HL-60 (cell line): ENCODE data around the gene PPP1R9B.

Experiments
- POLR2AphosphoS5 ChIP-seq: IDR thresholded peaks from 2 replicates; pipeline ENCODE4 v1.6.1; 2012; ENCODE audit warnings: low read depth
- TF ChIP-seq, protein P1 (sequence below): IDR thresholded peaks from one replicate; pipeline ENCODE4 v1.5.1; 2011; ENCODE audit warnings: low read length, control low read depth, inconsistent platforms; ENCODE audit not compliant: insufficient read depth
- TF ChIP-seq, protein P2 (sequence below): IDR thresholded peaks from 2 replicates; pipeline ENCODE4 v1.6.1; 2012; ENCODE audit warnings: low read depth; ENCODE audit not compliant: insufficient replicate concordance

DNA sequence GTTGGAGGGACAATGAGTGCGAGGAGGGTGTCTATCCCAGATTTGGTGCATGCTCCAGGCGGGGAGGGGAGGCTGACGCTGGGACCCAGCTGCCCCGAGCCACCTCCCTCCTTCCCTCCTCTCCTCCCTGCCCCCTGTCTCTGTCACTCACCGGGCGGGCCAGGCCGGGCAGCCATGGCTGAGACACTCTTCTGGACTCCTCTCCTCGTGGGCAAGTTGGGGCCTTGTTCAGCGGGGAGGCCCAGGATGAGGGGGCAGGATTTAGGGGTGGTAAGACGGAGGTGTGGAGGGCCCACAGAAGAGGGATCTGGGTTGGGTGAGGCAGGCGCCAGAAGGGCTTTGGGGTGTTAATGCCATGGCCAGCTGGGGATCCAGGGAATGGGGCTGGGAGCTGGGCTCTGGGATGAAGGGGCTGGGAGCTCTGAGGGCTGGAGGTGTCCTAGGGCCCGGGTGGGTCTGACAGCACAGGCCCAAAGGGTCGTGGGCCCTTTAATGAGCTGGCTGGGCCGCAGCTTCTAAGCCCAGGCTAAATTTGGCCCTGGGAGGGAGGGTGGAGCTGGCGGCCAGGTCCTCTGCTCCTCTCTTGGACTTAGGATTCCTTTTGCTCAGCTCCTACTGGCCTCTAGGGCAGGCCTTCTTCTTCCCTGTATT is 15.5 kb upstream of the PPP1R9B start, which contains the start of gene SGCA:
- TF ChIP-seq POLR2AphosphoS5 = no peak
- TF ChIP-seq, protein P1, sequence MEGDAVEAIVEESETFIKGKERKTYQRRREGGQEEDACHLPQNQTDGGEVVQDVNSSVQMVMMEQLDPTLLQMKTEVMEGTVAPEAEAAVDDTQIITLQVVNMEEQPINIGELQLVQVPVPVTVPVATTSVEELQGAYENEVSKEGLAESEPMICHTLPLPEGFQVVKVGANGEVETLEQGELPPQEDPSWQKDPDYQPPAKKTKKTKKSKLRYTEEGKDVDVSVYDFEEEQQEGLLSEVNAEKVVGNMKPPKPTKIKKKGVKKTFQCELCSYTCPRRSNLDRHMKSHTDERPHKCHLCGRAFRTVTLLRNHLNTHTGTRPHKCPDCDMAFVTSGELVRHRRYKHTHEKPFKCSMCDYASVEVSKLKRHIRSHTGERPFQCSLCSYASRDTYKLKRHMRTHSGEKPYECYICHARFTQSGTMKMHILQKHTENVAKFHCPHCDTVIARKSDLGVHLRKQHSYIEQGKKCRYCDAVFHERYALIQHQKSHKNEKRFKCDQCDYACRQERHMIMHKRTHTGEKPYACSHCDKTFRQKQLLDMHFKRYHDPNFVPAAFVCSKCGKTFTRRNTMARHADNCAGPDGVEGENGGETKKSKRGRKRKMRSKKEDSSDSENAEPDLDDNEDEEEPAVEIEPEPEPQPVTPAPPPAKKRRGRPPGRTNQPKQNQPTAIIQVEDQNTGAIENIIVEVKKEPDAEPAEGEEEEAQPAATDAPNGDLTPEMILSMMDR = no peak
- TF ChIP-seq, protein P2, sequence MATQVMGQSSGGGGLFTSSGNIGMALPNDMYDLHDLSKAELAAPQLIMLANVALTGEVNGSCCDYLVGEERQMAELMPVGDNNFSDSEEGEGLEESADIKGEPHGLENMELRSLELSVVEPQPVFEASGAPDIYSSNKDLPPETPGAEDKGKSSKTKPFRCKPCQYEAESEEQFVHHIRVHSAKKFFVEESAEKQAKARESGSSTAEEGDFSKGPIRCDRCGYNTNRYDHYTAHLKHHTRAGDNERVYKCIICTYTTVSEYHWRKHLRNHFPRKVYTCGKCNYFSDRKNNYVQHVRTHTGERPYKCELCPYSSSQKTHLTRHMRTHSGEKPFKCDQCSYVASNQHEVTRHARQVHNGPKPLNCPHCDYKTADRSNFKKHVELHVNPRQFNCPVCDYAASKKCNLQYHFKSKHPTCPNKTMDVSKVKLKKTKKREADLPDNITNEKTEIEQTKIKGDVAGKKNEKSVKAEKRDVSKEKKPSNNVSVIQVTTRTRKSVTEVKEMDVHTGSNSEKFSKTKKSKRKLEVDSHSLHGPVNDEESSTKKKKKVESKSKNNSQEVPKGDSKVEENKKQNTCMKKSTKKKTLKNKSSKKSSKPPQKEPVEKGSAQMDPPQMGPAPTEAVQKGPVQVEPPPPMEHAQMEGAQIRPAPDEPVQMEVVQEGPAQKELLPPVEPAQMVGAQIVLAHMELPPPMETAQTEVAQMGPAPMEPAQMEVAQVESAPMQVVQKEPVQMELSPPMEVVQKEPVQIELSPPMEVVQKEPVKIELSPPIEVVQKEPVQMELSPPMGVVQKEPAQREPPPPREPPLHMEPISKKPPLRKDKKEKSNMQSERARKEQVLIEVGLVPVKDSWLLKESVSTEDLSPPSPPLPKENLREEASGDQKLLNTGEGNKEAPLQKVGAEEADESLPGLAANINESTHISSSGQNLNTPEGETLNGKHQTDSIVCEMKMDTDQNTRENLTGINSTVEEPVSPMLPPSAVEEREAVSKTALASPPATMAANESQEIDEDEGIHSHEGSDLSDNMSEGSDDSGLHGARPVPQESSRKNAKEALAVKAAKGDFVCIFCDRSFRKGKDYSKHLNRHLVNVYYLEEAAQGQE = no peak
